HG03108 (cell line): ENCODE results near the gene RCAN3.
"Not testable (repeated sequence)": the region's sequence is repeated elsewhere in the genome, so short reads cannot be mapped to it uniquely, and the experiment has no call there.

ENCODE experiments used
- ATAC-seq: cut with Tn5 transposase; IDR thresholded peaks from one replicate; pipeline ENCODE4 v1.9.1; 2021; ENCODE audit warnings: moderate library complexity; ENCODE audit not compliant: unreplicated experiment

RCAN3 gene

GRCh38 chr1:24508911-24509310, 6.3 kb downstream of the RCAN3 start:
- no peak for ATAC-seq

GRCh38 chr1:24513706-24514105, 11.1 kb downstream of the RCAN3 start:
- no peak for ATAC-seq

- no peak for ATAC-seq
Measured at GRCh38 chr1:24514946-24515345, 12.3 kb downstream of the RCAN3 start.

GRCh38 chr1:24515671-24516209, 13.1 kb downstream of the RCAN3 start:
- not testable (repeated sequence) for ATAC-seq

GRCh38 chr1:24516506-24516905, 13.9 kb downstream of the RCAN3 start:
- ATAC-seq, result no peak

GRCh38 chr1:24517898-24518297, 15.3 kb downstream of the RCAN3 start:
- ATAC-seq, result no peak

GRCh38 chr1:24520282-24520681, 17.6 kb downstream of the RCAN3 start:
- not testable (repeated sequence) for ATAC-seq

GRCh38 chr1:24525606-24526005, 23.0 kb downstream of the RCAN3 start:
- ATAC-seq, result no peak

GRCh38 chr1:24526045-24526444, 23.4 kb downstream of the RCAN3 start:
- ATAC-seq, result no peak

- ATAC-seq, result no peak
Measured at GRCh38 chr1:24526940-24527542, 24.4 kb downstream of the RCAN3 start.

- no peak for ATAC-seq
Measured at GRCh38 chr1:24528744-24529143, 26.1 kb downstream of the RCAN3 start.

GRCh38 chr1:24529292-24529691, 26.7 kb downstream of the RCAN3 start:
- ATAC-seq, result not testable (repeated sequence)

- no peak for ATAC-seq
Measured at GRCh38 chr1:24535021-24535424, 32.4 kb downstream of the RCAN3 start.

GRCh38 chr1:24535778-24536177, 33.1 kb downstream of the RCAN3 start:
- ATAC-seq, result no peak

- ATAC-seq, result peak; percentile 83
Measured at GRCh38 chr1:24536391-24536840, 33.8 kb downstream of the RCAN3 start.

- no peak for ATAC-seq
Measured at GRCh38 chr1:24540051-24540905, 37.6 kb downstream of the RCAN3 start.

GRCh38 chr1:24540906-24541710, 38.5 kb downstream of the RCAN3 start:
- ATAC-seq, result no peak

GRCh38 chr1:24541711-24542346, 39.2 kb downstream of the RCAN3 start:
- ATAC-seq, result no peak

- ATAC-seq, result no peak
Measured at GRCh38 chr1:24544239-24544638, 41.6 kb downstream of the RCAN3 start.

- no peak for ATAC-seq
Measured at GRCh38 chr1:24545662-24546061, 43.0 kb downstream of the RCAN3 start.

GRCh38 chr1:24547195-24547594, 44.6 kb downstream of the RCAN3 start:
- ATAC-seq, result no peak
